Glomerular visceral epithelial cell (primary cell): ENCODE data around the gene DISC1.
A peak's percentile ranks its signal among the peaks of the same experiment; 100 is the strongest.
"Not testable (repeated sequence)": the region's sequence is repeated elsewhere in the genome, so short reads cannot be mapped to it uniquely, and the experiment has no call there.

Source experiments
- DNase-seq: peaks from one replicate; pipeline ENCODE4 v3.0.0-alpha.2; 2016; ENCODE audit errors: extremely low spot score

The DISC1 gene

GRCh38 chr1:231770506-231771175, 144.1 kb downstream of the DISC1 start:
- DNase-seq, result no peak

GRCh38 chr1:231774719-231775335, 148.2 kb downstream of the DISC1 start:
- DNase-seq, result no peak

GRCh38 chr1:231776010-231776756, 149.6 kb downstream of the DISC1 start:
- peak; percentile 76 for DNase-seq

GRCh38 chr1:231776757-231777062, 150.1 kb downstream of the DISC1 start:
- DNase-seq, result no peak

- DNase-seq, result peak; percentile 6
Measured at GRCh38 chr1:231778009-231778719, 151.6 kb downstream of the DISC1 start.

- no peak for DNase-seq
Measured at GRCh38 chr1:231779081-231779480, 152.5 kb downstream of the DISC1 start.

GRCh38 chr1:231781892-231782291, 155.3 kb downstream of the DISC1 start:
- DNase-seq, result peak; percentile 4

- DNase-seq, result not testable (repeated sequence)
Measured at GRCh38 chr1:231785073-231785472, 158.5 kb downstream of the DISC1 start.

GRCh38 chr1:231786126-231786525, 159.5 kb downstream of the DISC1 start:
- no peak for DNase-seq

- no peak for DNase-seq
Measured at GRCh38 chr1:231792634-231793033, 166.0 kb downstream of the DISC1 start.

- DNase-seq, result no peak
Measured at GRCh38 chr1:231793893-231794292, 167.3 kb downstream of the DISC1 start.

- DNase-seq, result no peak
Measured at GRCh38 chr1:231796141-231796540, 169.6 kb downstream of the DISC1 start.

GRCh38 chr1:231799363-231799986, 172.9 kb downstream of the DISC1 start:
- no peak for DNase-seq

GRCh38 chr1:231800108-231800507, 173.5 kb downstream of the DISC1 start:
- peak; percentile 64 for DNase-seq

GRCh38 chr1:231801042-231801585, 174.5 kb downstream of the DISC1 start:
- no peak for DNase-seq

GRCh38 chr1:231803353-231803752, 176.8 kb downstream of the DISC1 start:
- no peak for DNase-seq

GRCh38 chr1:231806623-231807495, 180.3 kb downstream of the DISC1 start:
- peak; percentile 60 for DNase-seq

- no peak for DNase-seq
Measured at GRCh38 chr1:231807541-231807940, 181.0 kb downstream of the DISC1 start.

- no peak for DNase-seq
Measured at GRCh38 chr1:231808116-231808515, 181.5 kb downstream of the DISC1 start.

- peak; percentile 68 for DNase-seq
Measured at GRCh38 chr1:231808990-231809389, 182.4 kb downstream of the DISC1 start.

GRCh38 chr1:231810415-231810814, 183.8 kb downstream of the DISC1 start:
- no peak for DNase-seq
